Right forelimb (tissue), 1 donor: ENCODE results near the gene HIP1.
"Not testable (repeated sequence)": the region's sequence is repeated elsewhere in the genome, so short reads cannot be mapped to it uniquely, and the experiment has no call there.

ENCODE experiments used
- DNase-seq: peaks from one replicate; pipeline ENCODE4 v3.0.0-alpha.2; 2018

HIP1 gene

GRCh38 chr7:75639071-75639885, 99.5 kb downstream of the HIP1 start:
- DNase-seq = peak; percentile 84

GRCh38 chr7:75638594-75639070, 100.1 kb downstream of the HIP1 start:
- peak; percentile 78 for DNase-seq

- DNase-seq = no peak
These were observed 100.7 kb downstream of the HIP1 start for GRCh38 chr7:75637854-75638593.

GRCh38 chr7:75635036-75635435, 103.7 kb downstream of the HIP1 start:
- DNase-seq = no peak

DNA sequence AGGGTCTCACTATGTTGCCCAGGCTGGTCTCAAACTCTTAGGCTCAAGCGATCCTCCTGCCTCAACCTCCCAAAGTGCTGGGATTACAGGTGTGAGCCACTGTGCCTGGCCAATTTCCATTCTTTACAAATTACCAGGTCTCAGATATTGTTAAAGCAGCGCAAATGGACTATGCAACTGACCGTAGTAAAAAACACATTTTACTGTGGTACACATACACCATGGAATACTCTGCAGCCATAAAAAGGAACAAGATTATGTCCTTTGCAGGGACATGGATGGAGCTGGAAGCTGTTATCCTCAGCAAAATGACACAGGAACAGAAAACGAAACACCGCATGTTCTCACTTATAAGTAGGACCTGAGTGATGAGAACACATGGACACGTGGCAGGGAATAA, 106.2 kb downstream of the HIP1 start:
- not testable (repeated sequence) for DNase-seq

DNA sequence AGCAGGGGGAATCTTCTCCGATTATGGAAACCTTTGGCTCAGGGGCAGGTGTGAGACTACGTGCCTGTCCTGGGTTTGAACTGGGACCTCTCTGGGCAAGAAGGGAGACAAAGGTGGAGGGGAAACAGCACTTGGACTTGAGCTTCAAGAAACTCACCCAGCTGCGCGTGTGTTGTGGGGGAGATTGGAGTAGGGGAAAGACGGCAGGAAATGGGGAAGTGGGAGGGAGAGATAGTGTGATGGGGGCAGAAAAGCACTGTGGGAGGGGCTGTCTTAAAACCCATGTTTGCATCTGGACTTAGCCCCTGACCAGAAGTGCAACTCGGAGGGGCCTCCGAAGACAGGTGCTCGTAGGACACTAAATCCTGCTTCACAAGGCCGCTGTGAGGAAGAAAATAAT, 107.0 kb downstream of the HIP1 start:
- DNase-seq = no peak

DNA sequence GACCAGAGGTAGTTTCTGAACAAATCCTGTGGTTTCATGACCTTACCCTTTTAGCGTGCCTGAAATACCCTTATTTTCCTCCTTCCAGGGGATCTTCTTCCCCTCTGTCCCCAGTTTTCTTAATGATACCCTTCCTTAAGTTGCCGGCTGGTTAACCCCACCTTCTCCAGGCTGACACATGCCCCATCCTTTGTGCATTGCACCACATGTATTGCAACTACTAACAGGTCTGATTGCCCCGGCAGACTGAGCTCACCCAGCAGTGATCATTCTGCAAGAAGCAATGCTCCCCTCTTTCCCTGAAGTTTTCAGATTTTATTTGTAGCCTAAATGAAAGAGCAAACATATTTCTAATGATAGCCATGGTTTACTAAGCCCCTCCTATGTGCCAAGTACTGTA, 108.2 kb downstream of the HIP1 start:
- no peak for DNase-seq

DNA sequence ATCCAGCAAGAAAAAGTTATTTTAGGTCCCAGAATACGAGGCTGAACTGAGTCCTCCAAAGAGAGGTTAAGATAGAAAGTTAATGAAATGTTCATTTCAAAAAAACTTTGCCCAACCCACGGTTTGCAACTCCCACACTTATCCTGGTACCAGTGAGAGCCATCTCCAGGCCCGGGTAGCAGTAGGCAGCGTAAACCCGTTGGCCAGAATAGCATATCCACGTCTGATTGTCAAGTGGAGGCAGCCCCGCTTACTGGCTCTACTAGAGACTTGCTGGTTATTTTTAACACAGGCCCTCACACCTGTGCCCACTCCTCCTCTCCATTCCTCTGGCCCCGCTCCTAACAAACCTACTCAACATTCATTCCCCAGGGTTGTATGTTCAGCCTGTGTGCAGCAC, 109.7 kb downstream of the HIP1 start:
- DNase-seq = no peak

GRCh38 chr7:75628055-75628454, 110.7 kb downstream of the HIP1 start:
- no peak for DNase-seq

DNA sequence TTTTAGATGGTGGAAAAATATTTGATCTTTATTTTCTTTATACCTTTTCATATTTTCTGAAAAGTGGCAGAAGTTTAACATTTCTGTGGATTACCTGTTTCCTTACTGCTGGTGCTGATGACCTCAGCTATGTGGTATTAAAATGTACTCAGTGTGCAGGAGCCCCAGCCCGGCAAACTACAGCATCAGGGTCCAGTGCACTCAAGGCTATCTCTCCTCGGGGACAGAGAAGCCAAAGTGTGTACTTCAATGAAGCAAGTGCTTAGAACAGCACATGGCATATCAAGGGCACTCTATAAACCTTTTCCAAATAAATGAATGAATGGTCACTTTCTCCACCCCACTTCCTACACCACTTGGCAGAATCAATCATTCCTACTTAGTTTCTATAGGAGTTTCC, 111.8 kb downstream of the HIP1 start:
- DNase-seq = no peak

DNA sequence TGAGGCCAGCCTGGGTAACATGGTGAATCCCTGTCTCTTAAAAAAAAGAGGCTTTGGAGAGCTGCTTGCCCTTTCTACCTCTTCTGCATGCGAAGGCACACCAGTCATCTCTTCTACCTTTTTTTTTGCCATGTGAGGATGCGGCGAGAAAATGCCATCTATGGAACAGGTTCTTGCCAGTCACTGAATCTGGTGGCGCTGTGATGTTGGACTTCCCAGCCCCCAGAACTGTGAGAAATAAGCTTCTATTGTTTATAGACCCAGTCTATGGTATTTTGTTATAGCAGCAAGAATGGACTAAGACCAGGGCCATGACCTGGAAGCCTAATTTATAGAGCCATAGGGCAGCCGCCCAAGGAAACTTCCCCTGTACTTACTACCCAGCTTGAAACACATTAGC, 112.9 kb downstream of the HIP1 start:
- no peak for DNase-seq

DNA sequence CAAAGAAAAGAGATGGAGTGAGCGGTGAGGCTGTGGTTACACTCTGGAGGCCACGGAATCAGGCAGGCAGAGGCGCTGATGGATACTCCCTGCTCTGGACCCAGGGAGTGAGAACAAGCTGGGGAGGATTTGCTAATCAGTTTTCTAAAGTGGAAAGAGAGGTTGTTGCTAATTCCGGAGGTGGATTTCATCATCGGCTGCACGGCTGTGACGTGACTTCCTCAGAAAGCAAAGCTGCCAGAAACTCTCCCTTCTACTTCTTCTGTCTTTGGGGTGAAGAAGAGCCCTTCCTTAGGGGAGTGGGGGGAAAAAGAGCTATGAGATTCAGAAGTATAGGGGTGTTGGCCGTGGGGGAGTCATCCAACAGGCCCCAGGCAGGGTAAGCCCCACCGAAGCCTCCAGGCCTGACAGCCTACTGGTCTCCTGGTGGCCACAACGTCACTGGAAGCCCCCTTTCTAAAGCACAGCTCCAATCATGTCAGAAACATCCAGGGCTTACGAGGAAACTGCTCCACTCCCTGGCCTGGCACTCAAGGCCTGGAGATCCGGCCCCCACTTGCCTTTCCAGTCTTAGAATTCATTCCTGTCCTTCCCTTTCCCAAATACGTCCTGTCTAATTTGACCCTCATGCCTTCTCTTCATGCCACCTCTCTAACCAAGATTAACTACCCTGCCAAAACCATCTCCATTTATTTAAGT, 114.5 kb downstream of the HIP1 start:
- DNase-seq = no peak

DNA sequence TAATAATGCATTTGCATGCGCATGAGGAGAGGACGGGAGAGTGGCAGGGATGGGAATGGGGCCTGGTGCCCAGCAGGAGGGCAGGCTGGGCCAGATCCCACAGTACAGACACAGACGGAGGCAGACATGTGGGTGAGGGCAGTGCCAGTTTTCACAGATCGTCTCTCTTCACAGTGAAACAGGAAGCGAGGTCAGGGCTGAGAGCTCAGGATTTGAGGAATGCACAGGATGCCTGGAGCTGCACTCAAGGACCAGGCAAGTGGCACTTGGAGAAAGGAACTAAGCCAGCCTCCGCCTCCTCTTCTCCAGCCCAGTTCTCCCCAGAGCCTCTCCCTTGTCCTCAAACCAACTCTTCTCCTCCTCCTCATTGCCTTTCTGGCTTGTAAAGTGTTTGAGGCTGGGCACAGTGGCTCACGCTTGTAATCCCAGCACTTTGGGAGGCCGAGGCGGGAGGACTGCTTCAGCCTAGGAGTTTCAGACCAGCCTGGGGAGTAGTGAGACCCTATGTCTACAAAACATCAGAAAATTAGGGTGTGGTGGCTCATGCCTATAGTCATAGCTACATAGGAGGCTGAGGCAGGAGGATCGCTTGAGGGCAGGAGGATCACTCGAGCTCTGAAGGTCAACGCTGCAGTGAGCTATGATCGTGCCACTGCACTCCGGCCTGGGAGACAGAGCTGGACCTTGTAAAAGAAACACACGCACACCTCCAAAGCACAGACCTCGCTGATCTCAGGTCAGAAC, 115.2 kb downstream of the HIP1 start:
- DNase-seq = no peak

DNA sequence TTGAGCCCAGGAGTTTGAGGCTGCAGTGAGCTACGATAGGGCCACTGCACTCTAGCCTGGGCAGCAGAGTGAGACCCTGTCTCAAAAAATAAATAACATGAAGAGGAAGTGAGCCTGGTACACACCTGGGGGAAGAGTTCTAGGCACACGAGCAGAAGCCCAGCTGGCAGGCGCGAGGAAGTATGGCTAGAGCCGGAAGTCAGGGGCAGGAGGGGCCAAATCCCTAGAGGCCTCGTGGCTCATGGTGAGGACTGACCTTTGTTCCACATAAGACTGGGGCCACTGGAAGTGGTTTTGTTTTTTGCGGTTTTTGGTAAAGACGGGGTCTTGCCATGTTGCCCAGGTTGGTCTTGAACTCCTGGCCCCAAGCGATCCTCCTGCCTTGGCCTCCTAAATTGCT, 117.6 kb downstream of the HIP1 start:
- no peak for DNase-seq

- no peak for DNase-seq
These were observed 119.1 kb downstream of the HIP1 start for GRCh38 chr7:75619636-75620035.

DNA sequence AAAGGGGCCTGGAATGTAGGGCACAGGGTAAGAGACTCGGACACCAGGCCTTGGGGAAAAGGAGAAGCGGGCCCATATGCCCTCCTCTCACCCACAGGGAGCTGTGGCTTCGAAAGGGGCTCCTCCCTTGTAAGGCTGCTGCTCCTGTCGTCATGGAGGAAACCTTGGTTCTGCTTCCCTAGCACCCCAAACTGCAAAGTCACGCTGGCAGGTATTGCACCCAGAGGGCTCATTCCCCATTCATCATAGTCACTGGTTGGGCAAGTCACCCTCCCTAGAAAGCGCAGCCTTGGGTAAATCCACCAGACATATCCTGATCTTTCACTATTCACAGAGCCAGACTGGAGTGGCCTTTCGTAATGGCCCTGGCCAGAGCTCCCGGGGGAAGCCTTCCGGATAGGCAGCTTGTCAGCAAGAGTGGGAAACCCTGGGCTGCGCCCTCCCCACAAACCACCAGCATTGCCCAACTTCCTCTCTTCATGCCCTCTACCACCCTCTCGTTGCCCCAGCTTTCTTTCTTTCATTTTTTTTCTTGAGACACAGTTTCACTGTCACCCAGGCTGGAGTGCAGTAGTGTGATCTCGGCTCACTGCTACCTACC, 121.0 kb downstream of the HIP1 start:
- DNase-seq = peak; percentile 53

GRCh38 chr7:75616421-75617167, 122.1 kb downstream of the HIP1 start:
- no peak for DNase-seq

- DNase-seq = no peak
These were observed 124.3 kb downstream of the HIP1 start for GRCh38 chr7:75614401-75614800.

- no peak for DNase-seq
These were observed 125.4 kb downstream of the HIP1 start for GRCh38 chr7:75613351-75613750.

- peak; percentile 47 for DNase-seq
These were observed 127.1 kb downstream of the HIP1 start for GRCh38 chr7:75611557-75612178.

DNA sequence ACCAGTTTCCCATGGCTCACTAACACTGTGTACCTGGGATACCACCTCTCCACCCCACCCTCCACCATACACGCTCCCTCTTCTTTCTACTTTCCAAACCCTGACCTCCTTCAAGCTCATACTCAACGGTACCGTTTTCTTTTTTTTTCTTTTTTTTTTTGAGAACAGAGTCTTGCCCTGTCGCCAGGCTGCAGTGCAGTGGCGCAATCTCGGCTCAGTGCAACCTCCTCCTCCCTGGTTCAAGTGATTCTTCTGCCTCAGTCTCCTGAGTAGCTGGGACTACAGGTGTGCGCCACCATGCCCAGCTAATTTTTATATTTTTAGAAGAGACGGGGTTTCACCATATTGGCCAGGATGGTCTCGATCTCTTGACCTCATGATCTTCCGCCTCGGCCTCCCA, 129.3 kb downstream of the HIP1 start:
- not testable (repeated sequence) for DNase-seq
